Activated effector memory CD4-positive, alpha-beta T cell treated with Interleukin-2 at 50 U/mL for 16 hours (primary cell): ENCODE results near the gene HUWE1.

Experiments used
- DNase-seq: peaks from one replicate; pipeline ENCODE4 v3.0.0-alpha.2; 2020

The HUWE1 gene

GRCh38 chrX:53685711-53686110, 808 bp downstream of the HUWE1 start:
- DNase-seq = no peak

- DNase-seq = no peak
These were observed 1.9 kb downstream of the HUWE1 start for GRCh38 chrX:53684415-53685192.

GRCh38 chrX:53683556-53684414, 2.7 kb downstream of the HUWE1 start:
- peak; percentile 81 for DNase-seq

GRCh38 chrX:53682885-53683555, 3.5 kb downstream of the HUWE1 start:
- DNase-seq = peak; percentile 14

- DNase-seq = no peak
These were observed 4.9 kb downstream of the HUWE1 start for GRCh38 chrX:53681661-53682060.

- DNase-seq = no peak
These were observed 7.9 kb downstream of the HUWE1 start for GRCh38 chrX:53678667-53679066.

- no peak for DNase-seq
These were observed 9.2 kb downstream of the HUWE1 start for GRCh38 chrX:53677286-53677685.

GRCh38 chrX:53674581-53674980, 11.9 kb downstream of the HUWE1 start:
- no peak for DNase-seq

GRCh38 chrX:53669258-53669657, 17.3 kb downstream of the HUWE1 start:
- DNase-seq = no peak

GRCh38 chrX:53666171-53666570, 20.3 kb downstream of the HUWE1 start:
- DNase-seq = no peak

GRCh38 chrX:53660004-53660403, 26.5 kb downstream of the HUWE1 start:
- no peak for DNase-seq

- no peak for DNase-seq
These were observed 27.5 kb downstream of the HUWE1 start for GRCh38 chrX:53659039-53659438.

- no peak for DNase-seq
These were observed 29.7 kb downstream of the HUWE1 start for GRCh38 chrX:53656845-53657244.

GRCh38 chrX:53654376-53654775, 32.1 kb downstream of the HUWE1 start:
- no peak for DNase-seq

GRCh38 chrX:53644751-53645150, 41.8 kb downstream of the HUWE1 start:
- DNase-seq = no peak

GRCh38 chrX:53642337-53642736, 44.2 kb downstream of the HUWE1 start:
- no peak for DNase-seq

- no peak for DNase-seq
These were observed 47.3 kb downstream of the HUWE1 start for GRCh38 chrX:53639257-53639656.

GRCh38 chrX:53637479-53637878, 49.0 kb downstream of the HUWE1 start:
- DNase-seq = no peak

- DNase-seq = no peak
These were observed 55.4 kb downstream of the HUWE1 start for GRCh38 chrX:53631156-53631555.

GRCh38 chrX:53630261-53630660, 56.3 kb downstream of the HUWE1 start:
- no peak for DNase-seq

- DNase-seq = no peak
These were observed 64.1 kb downstream of the HUWE1 start for GRCh38 chrX:53622431-53622830.

GRCh38 chrX:53621418-53621986, 65.0 kb downstream of the HUWE1 start:
- no peak for DNase-seq

- no peak for DNase-seq
These were observed 69.6 kb downstream of the HUWE1 start for GRCh38 chrX:53616946-53617345.
